IMR-90 (cell line): ENCODE results near the gene CFAP43. TPM values are rescaled to one million over a fixed set of nuclear protein-coding genes. Genes with fewer than 3 reads are reported as not detected.

Source experiments
- ATAC-seq: fragments of 200-7000 bp; cut with Tn5 transposase; 2 replicates; pipeline ENCODE4 v1.9.1; 2020; ENCODE audit warnings: low read depth, mild to moderate bottlenecking, moderate library complexity
- BruUV-seq: library from RNA; stranded (reverse); fragments of 400-500 nt; replicated peaks from 2 replicates; lab custom pipeline; 2021; lab: Mats Ljungman, UMichigan
- CTCF ChIA-PET: fragments of 300-600 bp; formaldehyde crosslinking; extraction: SDS; loops from one replicate; lab custom pipeline; 2021; ENCODE audit warnings: antibody characterized with exemption; lab: Yijun Ruan, JAX
- POLR2A ChIA-PET: fragments of 300-600 bp; sonication (Branson Sonifier 250); formaldehyde crosslinking; loops from one replicate; lab custom pipeline; 2022; ENCODE audit warnings: antibody characterized with exemption; ENCODE audit not compliant: unreplicated experiment; lab: Charles Lee
- DNase-seq: peaks from one replicate; pipeline ENCODE4 v3.0.0; 2013
- H2AFZ ChIP-seq: replicated peaks from 2 replicates; pipeline ENCODE3; 2013; ENCODE audit warnings: low read length, mild to moderate bottlenecking; ENCODE audit not compliant: poor library complexity
- H2AK5ac ChIP-seq: 2 replicates; pipeline ENCODE4 v1.6.1; 2013; ENCODE audit warnings: low read depth, low read length, inconsistent platforms
- H2AK9ac ChIP-seq: replicated peaks from 2 replicates; pipeline ENCODE3; 2013; ENCODE audit warnings: mild to moderate bottlenecking, low read depth, low read length, moderate library complexity; ENCODE audit not compliant: poor library complexity
- H2BK120ac ChIP-seq: 2 replicates; pipeline ENCODE4 v1.6.1; 2013; ENCODE audit warnings: low read depth, low read length, inconsistent platforms
- H2BK15ac ChIP-seq: 3 replicates; pipeline ENCODE4 v1.6.1; 2013; ENCODE audit warnings: low read depth, low read length, inconsistent platforms
- H2BK20ac ChIP-seq: 2 replicates; pipeline ENCODE4 v1.6.1; 2013; ENCODE audit warnings: low read depth, mild to moderate bottlenecking, inconsistent platforms, low read length, moderate library complexity
- H2BK5ac ChIP-seq: 2 replicates; pipeline ENCODE4 v1.6.1; 2013; ENCODE audit warnings: mild to moderate bottlenecking, low read depth, low read length, inconsistent platforms; ENCODE audit not compliant: poor library complexity, severe bottlenecking
- H3K14ac ChIP-seq: replicated peaks from 2 replicates; pipeline ENCODE4 v1.6.1; 2013; ENCODE audit warnings: low read depth, low read length, inconsistent platforms
- H3K18ac ChIP-seq: 2 replicates; pipeline ENCODE4 v1.6.1; 2013; ENCODE audit warnings: low read depth, low read length, control low read depth
- H3K23ac ChIP-seq: 2 replicates; pipeline ENCODE4 v1.6.1; 2013; ENCODE audit warnings: low read depth, low read length, inconsistent platforms
- H3K27ac ChIP-seq: 2 replicates; pipeline ENCODE4 v1.5.1; 2013; ENCODE audit warnings: mild to moderate bottlenecking, control low read depth, low read length; ENCODE audit not compliant: insufficient read depth
- H3K27me3 ChIP-seq: 2 replicates; pipeline ENCODE4 v1.6.1; 2013; ENCODE audit warnings: low read length; ENCODE audit not compliant: control insufficient read depth, insufficient read depth
- H3K36me3 ChIP-seq: 2 replicates; pipeline ENCODE4 v1.6.1; 2013; ENCODE audit warnings: low read length, mixed read lengths; ENCODE audit not compliant: control insufficient read depth, insufficient read depth
- H3K4ac ChIP-seq: 2 replicates; pipeline ENCODE4 v1.6.1; 2013; ENCODE audit warnings: low read depth, low read length, inconsistent platforms
- H3K4me1 ChIP-seq: 2 replicates; pipeline ENCODE4 v1.6.1; 2013; ENCODE audit warnings: low read length, mixed read lengths; ENCODE audit not compliant: control insufficient read depth, insufficient read depth
- H3K4me2 ChIP-seq: 2 replicates; pipeline ENCODE4 v1.6.1; 2013; ENCODE audit warnings: low read depth, mild to moderate bottlenecking, control low read depth, low read length, moderate library complexity
- H3K4me3 ChIP-seq: 2 replicates; pipeline ENCODE4 v1.5.1; 2013; ENCODE audit warnings: low read depth, mild to moderate bottlenecking, control low read depth, low read length, moderate library complexity; ENCODE audit not compliant: insufficient read depth
- H3K56ac ChIP-seq: 2 replicates; pipeline ENCODE4 v1.6.1; 2013; ENCODE audit warnings: low read length, inconsistent platforms; ENCODE audit not compliant: insufficient read depth; ENCODE audit errors: extremely low read depth
- H3K79me1 ChIP-seq, 2 experiments: 2 replicates each; pipeline ENCODE4 v1.6.1; 2013; ENCODE audit warnings: low read length in 2 of 2, inconsistent platforms in 1 of 2, low read depth in 1 of 2
- H3K9ac ChIP-seq: 2 replicates; pipeline ENCODE4 v1.6.1; 2013; ENCODE audit warnings: low read depth, low read length, control low read depth
- H3K9me1 ChIP-seq: 2 replicates; pipeline ENCODE4 v1.6.1; 2013; ENCODE audit warnings: low read length, inconsistent platforms; ENCODE audit not compliant: insufficient read depth
- H3K9me3 ChIP-seq: 2 replicates; pipeline ENCODE4 v1.6.1; 2013; ENCODE audit warnings: low read length; ENCODE audit not compliant: control insufficient read depth, insufficient read depth
- H4K20me1 ChIP-seq: 2 replicates; pipeline ENCODE4 v1.6.1; 2013; ENCODE audit warnings: low read length, inconsistent platforms; ENCODE audit not compliant: insufficient read depth
- H4K5ac ChIP-seq: 2 replicates; pipeline ENCODE4 v1.6.1; 2013; ENCODE audit warnings: mild to moderate bottlenecking, low read depth, low read length, control low read depth
- H4K8ac ChIP-seq, 2 experiments: 2 replicates each; pipeline ENCODE4 v1.6.1; 2013; ENCODE audit warnings: low read depth in 2 of 2, low read length in 2 of 2, control low read depth in 1 of 2, inconsistent platforms in 1 of 2
- H4K91ac ChIP-seq: 2 replicates; pipeline ENCODE4 v1.6.1; 2013; ENCODE audit warnings: low read depth, low read length, inconsistent platforms; ENCODE audit not compliant: insufficient read depth
- BHLHE40 ChIP-seq: fragments of 150-350 bp; IDR thresholded peaks from 2 replicates; pipeline ENCODE4 v1.6.1; 2016; ENCODE audit warnings: mild to moderate bottlenecking, low read depth, low read length
- CEBPB ChIP-seq: IDR thresholded peaks from 2 replicates; pipeline ENCODE4 v1.6.1; 2012; ENCODE audit warnings: low read depth, low read length, improper control_type of control experiment
- CHD1 ChIP-seq: IDR thresholded peaks from 2 replicates; pipeline ENCODE4 v1.6.1; 2012; ENCODE audit warnings: low read depth, low read length, improper control_type of control experiment
- FOS ChIP-seq: fragments of 150-350 bp; IDR thresholded peaks from 2 replicates; pipeline ENCODE4 v1.6.1; 2016; ENCODE audit warnings: low read depth, low read length
- MAFK ChIP-seq: IDR thresholded peaks from 2 replicates; pipeline ENCODE4 v1.6.1; 2012; ENCODE audit warnings: low read depth, low read length, improper control_type of control experiment
- MAZ ChIP-seq: IDR thresholded peaks from 2 replicates; pipeline ENCODE4 v1.6.1; 2012; ENCODE audit warnings: low read depth, mild to moderate bottlenecking, low read length, improper control_type of control experiment, moderate library complexity, borderline replicate concordance
- MXI1 ChIP-seq: IDR thresholded peaks from 2 replicates; pipeline ENCODE4 v1.6.1; 2012; ENCODE audit warnings: low read depth, mild to moderate bottlenecking, low read length, moderate library complexity, borderline replicate concordance
- NFE2L2 ChIP-seq: fragments of 150-350 bp; IDR thresholded peaks from 2 replicates; pipeline ENCODE4 v1.6.1; 2016; ENCODE audit warnings: low read depth, mild to moderate bottlenecking, low read length
- POLR2A ChIP-seq: IDR thresholded peaks from 2 replicates; pipeline ENCODE4 v1.6.1; 2012; ENCODE audit warnings: mild to moderate bottlenecking, low read depth, low read length
- RAD21 ChIP-seq: IDR thresholded peaks from 2 replicates; pipeline ENCODE4 v1.6.1; 2012; ENCODE audit warnings: low read length, improper control_type of control experiment
- RCOR1 ChIP-seq: IDR thresholded peaks from 2 replicates; pipeline ENCODE4 v1.6.1; 2012; ENCODE audit warnings: mild to moderate bottlenecking, low read length, improper control_type of control experiment; ENCODE audit not compliant: insufficient replicate concordance
- RFX5 ChIP-seq: IDR thresholded peaks from 2 replicates; pipeline ENCODE4 v1.8.0; 2012; ENCODE audit warnings: low read depth, mild to moderate bottlenecking, low read length, moderate library complexity
- SMC3 ChIP-seq: fragments of 150-350 bp; IDR thresholded peaks from 2 replicates; pipeline ENCODE4 v1.6.1; 2016; ENCODE audit warnings: low read depth, mild to moderate bottlenecking, antibody characterized with exemption, low read length, moderate library complexity
- WGBS, 2 experiments: methylation state at CpG; one replicate each; pipeline versions ENCODE4 v1.1.5 to v1.1.7; 2013; ENCODE audit warnings: missing lambda C conversion rate in 2 of 2; ENCODE audit not compliant: insufficient read length in 1 of 2; ENCODE audit errors: extremely low coverage in 2 of 2; 5-methylcytosine and 5-hydroxymethylcytosine counted together
- dilution Hi-C: fragments of 300-500 bp; cut with HindIII; formaldehyde crosslinking; loops from one replicate; pipeline ENCODE4 v1.14.3; 2018; ENCODE audit warnings: low sequenced_read_pairs; ENCODE audit not compliant: unreplicated experiment
- in situ Hi-C: fragments of 300-500 bp; cut with MboI; formaldehyde crosslinking; loops from 3 replicates; pipeline ENCODE4 v1.14.3; 2019; ENCODE audit warnings: low sequenced_read_pairs, inconsistent platforms, mixed read lengths
- intact Hi-C: fragments of 100-400 bp; cut with micrococcal nuclease; formaldehyde crosslinking; loops from 2 replicates; pipeline ENCODE4 v1.10.0; 2022
- polyA plus RNA-seq, 3 experiments: library from polyadenylated mRNA; depleted of rRNA; stranded (reverse); fragments of >200 nt; gene quantifications; 2 replicates each; pipeline ENCODE4 v1.2.3, GENCODE V29; 2012; ENCODE audit warnings: low replicate concordance in 1 of 3
- total RNA-seq: library from RNA; depleted of rRNA; stranded (reverse); fragments of >200 nt; gene quantifications from 2 replicates; pipeline ENCODE4 v1.2.3, GENCODE V29; 2012
- TF ChIP-seq, protein P1 (sequence below): conservative IDR thresholded peaks from 2 replicates; pipeline ENCODE4 v1.5.1; 2012; ENCODE audit warnings: mild to moderate bottlenecking, low read depth, low read length, improper control_type of control experiment
- TF ChIP-seq, protein P2 (sequence below): fragments of 150-350 bp; IDR thresholded peaks from 2 replicates; pipeline ENCODE4 v1.6.1; 2017; ENCODE audit warnings: mild to moderate bottlenecking, antibody characterized with exemption, low read length, low read depth

The CFAP43 gene
- total and polyA plus RNA-seq, 2 of the 4 experiments (the other 2 are of a cell fraction), result under 0.01 to 0.05 TPM

DNA sequence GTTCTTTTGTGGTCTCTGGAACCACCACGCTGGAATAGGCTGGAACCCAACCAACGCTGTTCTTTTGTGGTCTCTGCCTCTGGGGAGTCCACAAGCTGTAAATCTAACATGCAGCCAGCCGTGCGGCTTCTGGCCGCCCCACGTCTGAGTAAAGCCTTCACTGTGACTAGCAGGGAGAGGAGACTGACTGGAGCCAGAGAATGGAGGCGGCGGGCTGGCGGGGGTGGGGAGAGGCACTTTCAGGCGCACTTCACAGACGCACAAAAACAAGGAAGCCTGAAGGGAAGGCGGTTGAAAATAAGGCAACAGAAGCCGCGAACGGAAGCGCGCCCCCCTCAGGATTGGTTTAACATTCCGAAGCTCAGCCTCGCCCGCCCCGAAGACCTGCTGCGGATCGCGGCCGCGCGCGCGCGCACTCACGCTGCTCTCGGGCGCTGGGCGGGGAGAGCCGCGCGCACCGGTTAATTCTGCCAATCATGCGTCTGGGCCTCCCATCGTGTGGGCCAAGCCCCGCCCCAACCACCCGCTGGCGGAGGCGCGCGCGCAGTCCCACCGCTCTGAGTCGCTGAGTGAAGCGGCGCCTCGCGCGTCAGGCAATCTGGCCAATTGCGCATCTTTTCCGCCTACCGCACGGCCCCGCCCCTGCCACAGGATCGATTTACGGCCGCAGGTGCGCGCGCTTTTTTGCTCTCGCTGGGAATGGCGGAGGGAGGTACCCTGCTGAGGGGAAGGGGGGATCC is 110.5 kb downstream of the CFAP43 start, which contains the start of gene SFR1:
TSS of gene SFR1 (plus strand) at position 687 of the 740 bp plus-strand sequence. CDS start at position 700, 13 bp downstream.
- Histone ChIP-seq H3K14ac (peak within 1 kb of the TSS; percentile 96), H3K9me1 (no peaks in the 10 kb centered on the region; the same call in 1 of the 2 replicates), H3K27ac (peak within 1 kb of the TSS; percentile 93), H3K4ac (peak within 1 kb of the TSS; percentile 92), H3K27me3 (no peaks in the 10 kb centered on the region), H4K20me1 (no peaks in the 10 kb centered on the region), H2BK120ac (peak within 1 kb of the TSS; percentile 83), H4K5ac (peak within 1 kb of the TSS; percentile 76), H3K4me2 (peak within 1 kb of the TSS; percentile 87), H3K9me3 (no peaks in the 10 kb centered on the region), H3K36me3 (no peaks in the 10 kb centered on the region), H3K56ac (peak within 1 kb of the TSS; percentile 97), H2BK20ac (peak within 1 kb of the TSS; percentile 45; the same call in 1 of the 2 replicates), H3K23ac (peak within 1 kb of the TSS; percentile 92), H3K18ac (peak within 1 kb of the TSS; percentile 85), H2AK9ac (peak within 1 kb of the TSS; percentile 96), H3K4me1 (no peaks in the 10 kb centered on the region; the same call in 1 of the 2 replicates), H3K79me1 (peaks cover 0 to 7% of the 10 kb centered on the region in 2 experiments; a peak in 2 of 4 replicates), H4K91ac (peak within 1 kb of the TSS; percentile 89), H3K9ac (peak within 1 kb of the TSS; percentile 96), H2AFZ (peak within 1 kb of the TSS; percentile 96), H2AK5ac (peak within 1 kb of the TSS; percentile 49; the same call in 1 of the 2 replicates), H2BK15ac (peak within 1 kb of the TSS; percentile 60; the same call in 2 of the 3 replicates), H4K8ac (peak within 1 kb of the TSS; percentile 79 to 87), H2BK5ac (peak within 1 kb of the TSS; percentile 96), H3K4me3 (peak within 1 kb of the TSS; percentile 85)
- in situ Hi-C loops (loop anchor here (5.0 kb wide), 1 partner anchor 234 kb away; no protein-coding TSS in a partner anchor), dilution Hi-C loops (no loop called here), intact Hi-C loops (loop anchor here (1.0 to 5.0 kb wide), 6 partner anchors 76 to 233 kb away; partner anchors contain the start of genes CFAP58 and SLK)
- no TSS peak for BruUV-seq
- ChIA-PET CTCF (interaction anchor here (0.6 to 1.2 kb wide), 10 partner anchors 11 to 184 kb away, joined by 3 to 4 read pairs (median 3); no protein-coding TSS in a partner anchor), POLR2A (interaction anchor here (0.6 kb wide), 1 partner anchor 11 kb away, joined by 6 read pairs; no protein-coding TSS in a partner anchor)
- DNase-seq (peak; percentile 97), ATAC-seq (peak; percentile 98)
- 0% methylated on average over 48 of the region's 67 CpGs; no CpG with 5 or more reads in 1 of the 2 experiments for WGBS, 2 experiments
- TF ChIP-seq POLR2A (peak; percentile 93), MXI1 (no peak), CHD1 (no peak), MAFK (no peak), RFX5 (no peak), FOS (no peak), MAZ (peak; percentile 65; the same call in 1 of the 2 replicates), SMC3 (peak; percentile 52; the same call in 1 of the 2 replicates), RCOR1 (no peak), BHLHE40 (peak; percentile 30; the same call in 1 of the 2 replicates), RAD21 (peak; percentile 56), CEBPB (no peak), NFE2L2 (no peak)
- TF ChIP-seq, protein P1, sequence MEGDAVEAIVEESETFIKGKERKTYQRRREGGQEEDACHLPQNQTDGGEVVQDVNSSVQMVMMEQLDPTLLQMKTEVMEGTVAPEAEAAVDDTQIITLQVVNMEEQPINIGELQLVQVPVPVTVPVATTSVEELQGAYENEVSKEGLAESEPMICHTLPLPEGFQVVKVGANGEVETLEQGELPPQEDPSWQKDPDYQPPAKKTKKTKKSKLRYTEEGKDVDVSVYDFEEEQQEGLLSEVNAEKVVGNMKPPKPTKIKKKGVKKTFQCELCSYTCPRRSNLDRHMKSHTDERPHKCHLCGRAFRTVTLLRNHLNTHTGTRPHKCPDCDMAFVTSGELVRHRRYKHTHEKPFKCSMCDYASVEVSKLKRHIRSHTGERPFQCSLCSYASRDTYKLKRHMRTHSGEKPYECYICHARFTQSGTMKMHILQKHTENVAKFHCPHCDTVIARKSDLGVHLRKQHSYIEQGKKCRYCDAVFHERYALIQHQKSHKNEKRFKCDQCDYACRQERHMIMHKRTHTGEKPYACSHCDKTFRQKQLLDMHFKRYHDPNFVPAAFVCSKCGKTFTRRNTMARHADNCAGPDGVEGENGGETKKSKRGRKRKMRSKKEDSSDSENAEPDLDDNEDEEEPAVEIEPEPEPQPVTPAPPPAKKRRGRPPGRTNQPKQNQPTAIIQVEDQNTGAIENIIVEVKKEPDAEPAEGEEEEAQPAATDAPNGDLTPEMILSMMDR, result peak; percentile 82
- TF ChIP-seq, protein P2, sequence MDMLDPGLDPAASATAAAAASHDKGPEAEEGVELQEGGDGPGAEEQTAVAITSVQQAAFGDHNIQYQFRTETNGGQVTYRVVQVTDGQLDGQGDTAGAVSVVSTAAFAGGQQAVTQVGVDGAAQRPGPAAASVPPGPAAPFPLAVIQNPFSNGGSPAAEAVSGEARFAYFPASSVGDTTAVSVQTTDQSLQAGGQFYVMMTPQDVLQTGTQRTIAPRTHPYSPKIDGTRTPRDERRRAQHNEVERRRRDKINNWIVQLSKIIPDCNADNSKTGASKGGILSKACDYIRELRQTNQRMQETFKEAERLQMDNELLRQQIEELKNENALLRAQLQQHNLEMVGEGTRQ, result no peak
